C4-2B (cell line): ENCODE data around the gene M1AP.

Experiments used
- ZFX ChIP-seq: fragments of 450-650 bp; IDR thresholded peaks from 2 replicates; pipeline ENCODE4 v1.6.1; 2017
- TF ChIP-seq, protein P1 (sequence below): fragments of 450-650 bp; conservative IDR thresholded peaks from 2 replicates; pipeline ENCODE4 v1.5.1; 2017; ENCODE audit warnings: mild to moderate bottlenecking

DNA sequence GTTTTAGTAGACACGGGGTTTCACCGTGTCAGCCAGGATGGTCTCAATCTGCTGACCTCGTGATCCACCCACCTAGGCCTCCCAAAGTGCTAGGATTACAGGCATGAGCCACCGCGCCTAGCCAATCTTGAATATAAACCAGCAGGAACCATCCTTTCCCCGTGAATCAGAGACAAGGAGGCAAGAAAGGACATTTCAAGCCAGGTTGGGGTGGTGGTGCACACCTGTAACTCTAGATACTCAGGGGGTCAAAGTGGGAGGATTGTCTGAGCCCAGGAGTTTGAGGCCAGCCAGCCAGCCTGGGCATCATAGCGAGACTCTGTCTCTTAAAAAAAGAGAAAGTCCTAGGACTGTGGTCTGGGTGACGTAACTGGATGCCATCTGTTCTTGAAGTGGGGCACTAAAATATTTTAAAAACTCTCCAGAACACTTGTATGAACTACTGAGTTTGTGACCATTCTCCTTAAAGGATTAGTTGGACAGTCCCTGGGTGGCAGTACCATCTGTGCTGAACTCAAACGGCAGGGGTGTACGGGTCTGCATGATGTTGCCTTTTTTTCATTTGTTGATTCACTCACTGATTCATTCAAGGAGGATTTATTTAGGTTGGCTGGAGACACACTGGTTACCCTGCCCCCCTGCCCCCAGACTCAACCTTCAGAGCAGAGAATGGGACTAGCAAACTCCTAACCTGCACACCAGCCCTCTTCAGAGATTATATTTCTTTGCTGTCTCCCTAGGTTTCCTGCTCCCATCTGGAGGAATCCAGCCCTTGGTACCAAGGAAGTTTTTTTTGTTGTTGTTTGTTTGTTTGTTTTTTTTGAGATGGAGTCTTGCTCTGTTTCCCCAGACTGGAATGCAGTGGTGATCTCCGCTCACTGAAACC is 136.8 kb downstream of the M1AP start:
- TF ChIP-seq, protein P1, sequence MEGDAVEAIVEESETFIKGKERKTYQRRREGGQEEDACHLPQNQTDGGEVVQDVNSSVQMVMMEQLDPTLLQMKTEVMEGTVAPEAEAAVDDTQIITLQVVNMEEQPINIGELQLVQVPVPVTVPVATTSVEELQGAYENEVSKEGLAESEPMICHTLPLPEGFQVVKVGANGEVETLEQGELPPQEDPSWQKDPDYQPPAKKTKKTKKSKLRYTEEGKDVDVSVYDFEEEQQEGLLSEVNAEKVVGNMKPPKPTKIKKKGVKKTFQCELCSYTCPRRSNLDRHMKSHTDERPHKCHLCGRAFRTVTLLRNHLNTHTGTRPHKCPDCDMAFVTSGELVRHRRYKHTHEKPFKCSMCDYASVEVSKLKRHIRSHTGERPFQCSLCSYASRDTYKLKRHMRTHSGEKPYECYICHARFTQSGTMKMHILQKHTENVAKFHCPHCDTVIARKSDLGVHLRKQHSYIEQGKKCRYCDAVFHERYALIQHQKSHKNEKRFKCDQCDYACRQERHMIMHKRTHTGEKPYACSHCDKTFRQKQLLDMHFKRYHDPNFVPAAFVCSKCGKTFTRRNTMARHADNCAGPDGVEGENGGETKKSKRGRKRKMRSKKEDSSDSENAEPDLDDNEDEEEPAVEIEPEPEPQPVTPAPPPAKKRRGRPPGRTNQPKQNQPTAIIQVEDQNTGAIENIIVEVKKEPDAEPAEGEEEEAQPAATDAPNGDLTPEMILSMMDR: no peak
- no peak for TF ChIP-seq ZFX
